K562 (cell line): ENCODE data around the gene RGMA. TPM values are rescaled to one million over a fixed set of nuclear protein-coding genes. Genes with fewer than 3 reads are reported as not detected.

ENCODE experiments used
- ARHGAP35 ChIP-seq: fragments of 450-650 bp; IDR thresholded peaks from 2 replicates; pipeline ENCODE4 v1.6.1; 2018; ENCODE audit not compliant: partially characterized antibody
- LARP7 ChIP-seq: fragments of 450-650 bp; IDR thresholded peaks from 2 replicates; pipeline ENCODE4 v1.6.1; 2016
- POLR2B ChIP-seq: fragments of 450-650 bp; IDR thresholded peaks from 2 replicates; pipeline ENCODE4 v1.6.1; 2018; ENCODE audit warnings: low read depth; ENCODE audit not compliant: partially characterized antibody
- RBM25 ChIP-seq: fragments of 200-400 bp; formaldehyde crosslinking; IDR thresholded peaks from 2 replicates; pipeline ENCODE4 v1.6.1; 2018; ENCODE audit warnings: low read length, low read depth, moderate library complexity; ENCODE audit not compliant: severe bottlenecking
- SRSF1 ChIP-seq: fragments of 200-400 bp; formaldehyde crosslinking; IDR thresholded peaks from 2 replicates; pipeline ENCODE4 v1.6.1; 2017; ENCODE audit warnings: mild to moderate bottlenecking, low read depth, low read length, moderate library complexity
- ZKSCAN1 ChIP-seq: fragments of 150-350 bp; IDR thresholded peaks from 2 replicates; pipeline ENCODE4 v1.6.1; 2016; ENCODE audit warnings: low read depth, low read length
- polyA plus RNA-seq, 8 experiments: library from polyadenylated mRNA; depleted of rRNA in 4 of 8; stranded (reverse) in 5 of 8; unstranded in 3 of 8; fragments of >200 nt; fragmentation: Nextera tagmentation in 2 of 8; fragmentation: Illumina TruSeq in 1 of 8; extraction: Ambion mirVana in 2 of 8; extraction: Trizol in 1 of 8; gene quantifications; 2 replicates each; pipeline versions ENCODE4 v1.2.1 to v1.2.3, GENCODE V29; 2011 to 2014; ENCODE audit warnings: inconsistent platforms in 1 of 8, missing spikeins in 1 of 8
- total RNA-seq, 7 experiments: library from RNA; depleted of rRNA in 6 of 7; stranded (reverse); fragments of >200 nt in 6 of 7; fragmentation: Illumina TruSeq in 2 of 7; extraction: Trizol in 2 of 7; gene quantifications; 2 replicates each; pipeline versions ENCODE4 v1.2.1 to v1.2.3, GENCODE V29; 2011 to 2021; ENCODE audit warnings: low replicate concordance in 1 of 7
- TF ChIP-seq, protein P1 (sequence below): fragments of 250-450 bp; sonication (Bioruptor Pico); IDR thresholded peaks from 2 replicates; pipeline ENCODE4 v1.4.0; 2020
- TF ChIP-seq, protein P2 (sequence below), 2 experiments: fragments of 450-650 bp in 1 of 2; sonication (generic) in 1 of 2; formaldehyde crosslinking in 1 of 2; IDR thresholded peaks; 2 replicates each; pipeline versions ENCODE4 v1.7.1 to v1.9.0; 2016 to 2022; ENCODE audit warnings: inconsistent platforms in 1 of 2, mild to moderate bottlenecking in 1 of 2, missing genetic modification reagents in 1 of 2

RGMA gene
- total and polyA plus RNA-seq, 9 of the 15 experiments (the other 6 are each of a cell fraction or from before 2014, with no cell fraction given), result 0.03 to 0.05 (median 0.03) TPM; not detected in 6

DNA sequence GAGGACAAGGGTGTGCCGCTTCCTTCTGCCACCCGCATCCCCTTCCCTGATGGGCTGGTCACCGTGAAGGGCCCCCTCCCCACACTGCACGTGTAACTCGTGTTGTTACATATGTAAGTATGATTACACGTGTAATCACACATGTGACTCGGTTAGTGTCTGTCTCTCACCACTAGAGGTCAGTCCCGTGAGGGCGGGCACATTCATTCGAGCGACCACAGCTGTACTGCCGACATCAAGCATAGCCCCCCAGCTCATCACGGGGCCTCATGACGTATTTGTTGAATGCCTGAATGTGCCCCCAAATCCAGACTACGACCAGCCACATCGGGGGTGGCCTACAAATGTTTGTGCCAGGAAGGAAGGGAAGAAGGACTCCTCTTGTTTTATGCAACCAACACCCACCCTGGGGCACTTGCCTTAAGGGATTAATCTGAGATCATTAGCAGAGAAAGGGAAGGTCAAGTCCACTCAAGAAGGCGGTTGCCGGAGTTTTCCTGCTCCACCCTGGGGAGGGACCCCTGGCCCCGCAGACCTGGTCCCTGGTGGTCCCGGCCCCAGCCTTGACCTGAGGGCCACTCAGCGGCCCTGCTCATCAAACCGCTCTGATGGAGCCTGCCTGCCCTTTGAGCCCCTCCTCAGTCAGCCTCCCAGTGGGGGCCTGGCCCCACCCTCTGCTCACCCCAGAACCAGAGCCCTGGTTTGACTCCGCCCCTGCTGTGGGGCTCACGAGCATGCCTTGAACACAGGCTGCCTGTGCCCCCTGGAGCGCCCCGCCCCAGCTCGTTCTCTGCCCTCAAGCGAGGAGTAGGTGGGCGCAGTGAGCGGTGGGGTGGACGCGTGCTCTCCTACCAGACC lies 52.8 kb downstream of the RGMA start (continued):
- TF ChIP-seq, protein P1, sequence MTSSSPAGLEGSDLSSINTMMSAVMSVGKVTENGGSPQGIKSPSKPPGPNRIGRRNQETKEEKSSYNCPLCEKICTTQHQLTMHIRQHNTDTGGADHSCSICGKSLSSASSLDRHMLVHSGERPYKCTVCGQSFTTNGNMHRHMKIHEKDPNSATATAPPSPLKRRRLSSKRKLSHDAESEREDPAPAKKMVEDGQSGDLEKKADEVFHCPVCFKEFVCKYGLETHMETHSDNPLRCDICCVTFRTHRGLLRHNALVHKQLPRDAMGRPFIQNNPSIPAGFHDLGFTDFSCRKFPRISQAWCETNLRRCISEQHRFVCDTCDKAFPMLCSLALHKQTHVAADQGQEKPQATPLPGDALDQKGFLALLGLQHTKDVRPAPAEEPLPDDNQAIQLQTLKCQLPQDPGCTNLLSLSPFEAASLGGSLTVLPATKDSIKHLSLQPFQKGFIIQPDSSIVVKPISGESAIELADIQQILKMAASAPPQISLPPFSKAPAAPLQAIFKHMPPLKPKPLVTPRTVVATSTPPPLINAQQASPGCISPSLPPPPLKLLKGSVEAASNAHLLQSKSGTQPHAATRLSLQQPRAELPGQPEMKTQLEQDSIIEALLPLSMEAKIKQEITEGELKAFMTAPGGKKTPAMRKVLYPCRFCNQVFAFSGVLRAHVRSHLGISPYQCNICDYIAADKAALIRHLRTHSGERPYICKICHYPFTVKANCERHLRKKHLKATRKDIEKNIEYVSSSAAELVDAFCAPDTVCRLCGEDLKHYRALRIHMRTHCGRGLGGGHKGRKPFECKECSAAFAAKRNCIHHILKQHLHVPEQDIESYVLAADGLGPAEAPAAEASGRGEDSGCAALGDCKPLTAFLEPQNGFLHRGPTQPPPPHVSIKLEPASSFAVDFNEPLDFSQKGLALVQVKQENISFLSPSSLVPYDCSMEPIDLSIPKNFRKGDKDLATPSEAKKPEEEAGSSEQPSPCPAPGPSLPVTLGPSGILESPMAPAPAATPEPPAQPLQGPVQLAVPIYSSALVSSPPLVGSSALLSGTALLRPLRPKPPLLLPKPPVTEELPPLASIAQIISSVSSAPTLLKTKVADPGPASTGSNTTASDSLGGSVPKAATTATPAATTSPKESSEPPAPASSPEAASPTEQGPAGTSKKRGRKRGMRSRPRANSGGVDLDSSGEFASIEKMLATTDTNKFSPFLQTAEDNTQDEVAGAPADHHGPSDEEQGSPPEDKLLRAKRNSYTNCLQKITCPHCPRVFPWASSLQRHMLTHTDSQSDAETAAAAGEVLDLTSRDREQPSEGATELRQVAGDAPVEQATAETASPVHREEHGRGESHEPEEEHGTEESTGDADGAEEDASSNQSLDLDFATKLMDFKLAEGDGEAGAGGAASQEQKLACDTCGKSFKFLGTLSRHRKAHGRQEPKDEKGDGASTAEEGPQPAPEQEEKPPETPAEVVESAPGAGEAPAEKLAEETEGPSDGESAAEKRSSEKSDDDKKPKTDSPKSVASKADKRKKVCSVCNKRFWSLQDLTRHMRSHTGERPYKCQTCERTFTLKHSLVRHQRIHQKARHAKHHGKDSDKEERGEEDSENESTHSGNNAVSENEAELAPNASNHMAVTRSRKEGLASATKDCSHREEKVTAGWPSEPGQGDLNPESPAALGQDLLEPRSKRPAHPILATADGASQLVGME (CRISPR knock-in tag), result no peak
- TF ChIP-seq POLR2B, result no peak
- TF ChIP-seq RBM25, result no peak
- TF ChIP-seq ARHGAP35, result no peak
- TF ChIP-seq LARP7, result no peak
- TF ChIP-seq SRSF1, result no peak
- TF ChIP-seq ZKSCAN1, result no peak
- TF ChIP-seq, protein P2, sequence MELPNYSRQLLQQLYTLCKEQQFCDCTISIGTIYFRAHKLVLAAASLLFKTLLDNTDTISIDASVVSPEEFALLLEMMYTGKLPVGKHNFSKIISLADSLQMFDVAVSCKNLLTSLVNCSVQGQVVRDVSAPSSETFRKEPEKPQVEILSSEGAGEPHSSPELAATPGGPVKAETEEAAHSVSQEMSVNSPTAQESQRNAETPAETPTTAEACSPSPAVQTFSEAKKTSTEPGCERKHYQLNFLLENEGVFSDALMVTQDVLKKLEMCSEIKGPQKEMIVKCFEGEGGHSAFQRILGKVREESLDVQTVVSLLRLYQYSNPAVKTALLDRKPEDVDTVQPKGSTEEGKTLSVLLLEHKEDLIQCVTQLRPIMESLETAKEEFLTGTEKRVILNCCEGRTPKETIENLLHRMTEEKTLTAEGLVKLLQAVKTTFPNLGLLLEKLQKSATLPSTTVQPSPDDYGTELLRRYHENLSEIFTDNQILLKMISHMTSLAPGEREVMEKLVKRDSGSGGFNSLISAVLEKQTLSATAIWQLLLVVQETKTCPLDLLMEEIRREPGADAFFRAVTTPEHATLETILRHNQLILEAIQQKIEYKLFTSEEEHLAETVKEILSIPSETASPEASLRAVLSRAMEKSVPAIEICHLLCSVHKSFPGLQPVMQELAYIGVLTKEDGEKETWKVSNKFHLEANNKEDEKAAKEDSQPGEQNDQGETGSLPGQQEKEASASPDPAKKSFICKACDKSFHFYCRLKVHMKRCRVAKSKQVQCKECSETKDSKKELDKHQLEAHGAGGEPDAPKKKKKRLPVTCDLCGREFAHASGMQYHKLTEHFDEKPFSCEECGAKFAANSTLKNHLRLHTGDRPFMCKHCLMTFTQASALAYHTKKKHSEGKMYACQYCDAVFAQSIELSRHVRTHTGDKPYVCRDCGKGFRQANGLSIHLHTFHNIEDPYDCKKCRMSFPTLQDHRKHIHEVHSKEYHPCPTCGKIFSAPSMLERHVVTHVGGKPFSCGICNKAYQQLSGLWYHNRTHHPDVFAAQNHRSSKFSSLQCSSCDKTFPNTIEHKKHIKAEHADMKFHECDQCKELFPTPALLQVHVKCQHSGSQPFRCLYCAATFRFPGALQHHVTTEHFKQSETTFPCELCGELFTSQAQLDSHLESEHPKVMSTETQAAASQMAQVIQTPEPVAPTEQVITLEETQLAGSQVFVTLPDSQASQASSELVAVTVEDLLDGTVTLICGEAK (IDR thresholded peaks at IDR 0.05), result no peak
- TF ChIP-seq, protein P2 (CRISPR knock-in tag; IDR thresholded peaks at IDR 0.05), result no peak
